Measurements from ENCODE around the gene ZNF117.
A peak's percentile ranks its signal among the peaks of the same experiment; 100 is the strongest.
"Not testable (repeated sequence)": the region's sequence is repeated elsewhere in the genome, so short reads cannot be mapped to it uniquely, and the experiment has no call there.

ZNF117 gene

GRCh38 chr7:64990936-64991335 lies at the start of gene ZNF117:
Gene ZNF117, minus strand, starts transcription at chr7:64991036.
- no peak for DNase-seq

GRCh38 chr7:65038767-65039166 lies 47.9 kb upstream of the ZNF117 start:
- DNase-seq = peak; percentile 31 to 32

DNA sequence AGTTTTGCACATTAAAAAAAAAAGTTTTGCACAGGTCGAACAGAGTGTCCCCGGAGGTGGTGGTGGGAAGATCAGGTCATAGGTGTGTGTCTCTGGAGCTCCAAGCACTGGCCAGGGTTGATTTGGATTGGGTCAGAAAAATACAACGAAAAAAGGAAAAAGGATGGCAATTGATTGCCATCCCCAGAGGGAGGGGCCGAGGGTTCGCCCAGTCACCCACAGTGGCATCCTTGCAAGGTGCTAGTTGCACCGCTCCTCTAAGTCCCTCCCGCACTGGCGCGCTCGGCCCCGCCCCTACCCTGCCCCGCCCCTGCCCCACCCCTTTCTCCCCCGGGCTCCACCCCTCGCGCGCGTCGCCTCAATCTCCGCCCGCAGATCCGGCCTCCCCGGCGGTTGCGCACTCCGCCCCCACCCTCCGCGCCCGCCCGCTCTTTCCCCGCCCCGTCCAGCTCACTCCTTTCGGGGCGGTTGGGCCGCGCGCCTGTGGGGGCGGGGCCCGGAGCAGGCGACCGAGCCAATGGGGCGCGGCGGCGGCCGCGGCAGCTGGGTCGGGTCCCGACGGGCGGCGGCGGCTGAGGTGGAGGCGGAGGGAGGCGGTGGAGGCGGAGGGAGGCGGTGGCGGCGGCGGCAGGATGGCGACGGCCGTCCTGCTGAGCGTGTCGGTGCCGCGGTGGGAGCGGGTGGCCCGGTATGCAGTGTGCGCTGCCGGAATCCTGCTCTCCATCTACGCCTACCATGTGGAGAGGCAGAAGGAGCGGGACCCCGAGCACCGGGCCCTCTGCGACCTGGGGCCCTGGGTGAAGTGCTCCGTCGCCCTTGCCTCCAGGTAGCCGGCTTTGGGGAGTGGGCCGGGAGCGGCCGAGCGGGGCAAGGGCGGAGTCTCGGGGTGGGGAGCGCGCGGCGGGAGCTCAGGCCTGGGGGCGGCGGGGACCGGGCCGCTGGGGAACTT lies 47.2 kb upstream of the ZNF117 start:
- peak; percentile 89 to 90 for DNase-seq

GRCh38 chr7:65036526-65036925 lies 45.7 kb upstream of the ZNF117 start:
- DNase-seq = not testable (repeated sequence)

GRCh38 chr7:65035469-65035868 lies 44.6 kb upstream of the ZNF117 start:
- DNase-seq = not testable (repeated sequence)

- not testable (repeated sequence) for DNase-seq
Observed at GRCh38 chr7:65034120-65034782, 43.4 kb upstream of the ZNF117 start.

DNA sequence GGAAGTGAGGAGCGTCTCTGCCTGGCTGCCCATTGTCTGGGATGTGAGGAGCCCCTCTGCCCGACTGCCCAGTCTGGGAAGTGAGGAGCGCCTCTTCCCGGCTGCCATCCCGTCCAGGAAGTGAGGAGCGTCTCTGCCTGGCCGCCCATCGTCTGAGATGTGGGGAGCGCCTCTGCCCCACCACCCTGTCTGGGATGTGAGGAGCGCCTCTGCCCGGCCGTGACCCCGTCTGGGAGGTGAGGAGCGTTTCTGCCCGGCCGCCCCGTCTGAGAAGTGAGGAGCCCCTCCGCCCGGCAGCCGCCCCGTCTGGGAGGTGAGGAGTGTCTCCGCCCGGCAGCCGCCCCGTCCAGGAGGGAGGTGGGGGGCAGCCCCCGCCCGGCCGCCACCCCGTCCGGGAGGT lies 42.6 kb upstream of the ZNF117 start:
- not testable (repeated sequence) for DNase-seq

DNA sequence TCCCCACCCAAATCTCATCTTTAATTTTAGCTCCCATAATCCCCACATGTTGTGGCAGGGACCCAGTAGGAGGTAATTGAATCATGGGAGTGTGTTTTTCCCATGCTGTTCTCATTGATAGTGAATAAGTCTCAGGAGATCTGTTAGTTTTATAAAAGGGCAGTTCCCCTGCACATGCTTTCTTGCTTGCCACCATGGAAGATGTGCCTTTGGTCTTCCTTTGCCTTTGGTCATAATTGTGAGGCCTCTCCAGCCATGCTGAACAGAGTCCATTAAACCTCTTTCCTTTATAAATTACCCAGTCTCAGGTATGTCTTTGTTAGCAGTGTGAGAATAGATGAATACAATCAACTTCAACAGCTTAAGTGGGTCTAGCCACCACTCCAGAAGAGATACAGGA lies 34.2 kb upstream of the ZNF117 start:
- DNase-seq = not testable (repeated sequence)

DNA sequence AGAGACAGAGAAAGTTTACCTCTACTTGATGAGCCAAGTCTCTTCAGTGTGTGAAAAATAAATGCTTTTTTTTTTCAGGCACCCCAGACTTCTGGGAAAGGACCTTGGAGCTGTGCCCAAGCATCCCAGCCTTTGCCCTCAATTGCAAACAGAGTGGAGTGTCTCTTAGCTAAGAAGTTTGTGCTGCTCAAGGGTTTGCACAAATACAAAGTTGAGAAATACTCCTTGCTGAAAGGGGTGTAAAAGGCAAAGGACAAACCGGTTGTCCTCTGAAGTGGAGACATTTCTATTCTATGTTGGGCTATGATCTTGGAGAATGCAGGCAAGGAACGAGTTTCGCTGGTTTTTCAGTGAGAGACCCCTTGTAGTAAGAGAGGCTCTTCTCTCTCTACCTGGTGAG lies 30.1 kb upstream of the ZNF117 start:
- DNase-seq = not testable (repeated sequence)

DNA sequence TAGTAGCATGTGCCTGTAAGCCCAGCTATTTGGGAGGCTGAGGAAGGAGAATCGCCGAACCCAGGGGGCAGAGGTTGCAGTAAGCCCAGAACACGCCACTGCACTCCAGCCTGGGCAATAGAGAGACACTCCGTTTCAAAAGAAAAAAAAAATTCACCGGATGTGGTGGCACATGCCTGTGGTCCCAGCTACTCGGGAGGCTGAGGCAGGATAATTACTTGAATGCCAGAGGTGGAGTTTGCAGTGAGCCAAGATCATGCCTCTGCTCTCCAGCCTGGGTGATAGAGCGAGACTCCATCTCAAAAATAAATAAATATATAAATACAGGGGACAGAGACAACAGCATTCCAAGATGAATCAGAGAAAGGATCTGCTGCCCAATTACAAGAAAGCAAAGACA lies 19.0 kb upstream of the ZNF117 start:
- DNase-seq = not testable (repeated sequence)

DNA sequence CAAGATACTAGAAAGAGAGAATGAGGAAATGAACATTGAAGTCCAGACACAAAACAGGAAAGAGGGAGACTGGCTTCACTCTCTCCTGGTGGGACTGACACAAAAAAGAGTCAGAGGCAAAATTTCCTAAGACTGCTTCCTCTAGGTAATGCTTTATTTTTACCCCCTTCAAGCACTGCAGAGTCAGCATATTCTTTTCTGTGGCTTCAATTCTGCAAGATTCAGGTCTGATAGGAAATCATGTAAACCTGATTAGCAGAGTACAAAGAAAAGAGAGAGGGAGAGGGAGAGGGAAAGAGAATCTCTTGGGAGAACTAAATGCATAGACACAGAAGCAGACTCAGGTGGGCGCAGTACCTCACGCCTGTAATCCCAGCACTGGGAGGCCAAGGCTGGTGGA lies 18.6 kb upstream of the ZNF117 start:
- DNase-seq = not testable (repeated sequence)

DNA sequence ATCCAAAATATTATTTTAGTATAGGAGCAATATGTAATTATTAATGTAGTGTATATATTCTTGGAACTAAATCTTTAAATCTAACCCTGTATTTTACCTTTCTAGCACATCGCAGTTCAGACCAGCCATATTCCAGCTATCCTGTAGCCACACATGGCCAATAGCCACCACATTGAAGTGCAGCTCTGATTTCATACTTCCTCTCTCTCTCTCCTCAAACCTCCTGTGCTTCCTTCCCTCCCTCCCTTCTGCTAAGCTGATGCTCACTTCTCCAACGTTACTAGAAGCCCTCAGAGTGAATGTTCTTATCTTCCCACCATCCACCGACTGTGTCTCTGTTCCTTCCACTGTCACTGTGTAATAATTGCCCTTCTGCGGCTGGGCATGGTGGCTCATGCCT lies 16.2 kb upstream of the ZNF117 start:
- DNase-seq = peak in 1 of 2 experiments; percentile 14

DNA sequence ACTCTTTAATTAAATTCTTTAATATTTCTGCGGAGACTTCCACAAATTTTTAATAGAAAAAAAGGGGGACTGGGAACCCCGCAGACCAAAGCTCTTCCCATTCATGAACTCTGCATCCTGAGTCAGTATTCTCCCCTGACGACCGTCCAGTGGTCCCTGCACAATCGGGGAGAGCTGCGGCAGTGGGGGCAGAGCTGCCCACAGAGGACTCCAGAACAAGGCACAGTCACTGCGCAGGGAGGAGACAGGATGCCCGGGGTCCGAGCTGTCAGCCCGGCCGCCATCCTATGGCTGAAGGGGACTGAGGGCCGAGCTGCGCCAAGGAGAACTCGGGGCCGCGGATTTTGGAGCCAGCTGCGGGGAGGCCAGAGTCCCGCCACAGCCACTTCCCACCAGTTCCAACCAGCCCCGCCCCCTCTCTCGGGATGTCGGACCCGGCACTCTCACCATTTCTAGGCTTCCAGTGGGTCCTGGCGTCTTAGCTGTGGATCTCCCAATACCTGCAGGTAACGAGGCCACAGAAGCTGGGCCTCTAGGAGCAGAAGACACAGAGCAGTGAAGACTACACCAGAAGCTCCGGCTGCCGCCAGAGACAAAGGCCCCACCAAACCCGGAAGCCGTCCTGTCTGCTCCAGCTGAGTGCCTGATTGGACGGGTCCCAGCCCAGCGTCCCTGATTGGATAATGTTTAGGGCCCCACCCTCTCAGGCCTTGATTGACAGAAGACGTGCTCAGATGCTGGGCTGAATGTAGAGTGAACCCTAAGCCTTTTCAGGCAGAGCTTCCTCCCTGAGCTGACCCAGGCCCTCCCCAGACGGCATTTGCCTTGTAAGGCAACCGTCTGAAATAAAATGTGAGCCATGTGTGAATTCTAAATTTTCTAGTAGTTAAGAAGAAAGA lies 15.5 kb upstream of the ZNF117 start, which contains the start of gene ERV3-1:
TSS of gene ERV3-1 (minus strand) at position 594 of the 899 bp plus-strand sequence. CDS start 13,661 bp downstream, outside the sequence.
- peak; percentile 87 to 93 for DNase-seq

- no peak for DNase-seq
Observed at GRCh38 chr7:65004575-65004974, 13.7 kb upstream of the ZNF117 start.

DNA sequence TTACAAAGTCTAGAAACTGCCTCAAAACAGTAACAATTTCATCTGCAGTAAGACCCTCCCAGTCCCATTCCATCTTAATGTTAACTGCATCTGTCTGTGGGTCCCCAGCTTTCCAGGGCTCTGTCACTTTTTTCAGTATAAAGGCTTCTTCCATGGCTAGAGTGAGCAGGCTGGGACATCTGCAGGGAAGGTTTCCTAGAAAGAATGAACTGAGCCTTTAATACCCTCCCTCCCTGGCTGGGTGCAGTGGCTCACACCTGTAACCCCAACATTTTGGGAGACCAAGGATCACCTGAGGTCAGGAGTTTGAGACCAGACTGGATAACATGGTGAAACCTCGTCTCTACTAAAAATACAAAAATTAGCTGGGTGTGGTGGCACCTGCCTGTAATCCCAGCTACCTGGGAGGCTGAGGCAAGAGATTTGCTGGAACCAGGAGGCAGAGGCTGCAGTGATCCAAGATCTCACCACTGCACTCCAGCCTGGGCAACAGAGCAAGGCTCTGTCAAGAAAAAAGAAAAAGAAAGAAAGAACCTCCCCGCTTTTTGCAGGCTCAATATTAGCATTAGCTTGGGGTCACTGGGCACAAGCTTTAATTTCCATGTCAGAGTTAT lies 12.2 kb upstream of the ZNF117 start:
- no peak for DNase-seq

- no peak for DNase-seq
Observed at GRCh38 chr7:65001291-65001814, 10.5 kb upstream of the ZNF117 start.

DNA sequence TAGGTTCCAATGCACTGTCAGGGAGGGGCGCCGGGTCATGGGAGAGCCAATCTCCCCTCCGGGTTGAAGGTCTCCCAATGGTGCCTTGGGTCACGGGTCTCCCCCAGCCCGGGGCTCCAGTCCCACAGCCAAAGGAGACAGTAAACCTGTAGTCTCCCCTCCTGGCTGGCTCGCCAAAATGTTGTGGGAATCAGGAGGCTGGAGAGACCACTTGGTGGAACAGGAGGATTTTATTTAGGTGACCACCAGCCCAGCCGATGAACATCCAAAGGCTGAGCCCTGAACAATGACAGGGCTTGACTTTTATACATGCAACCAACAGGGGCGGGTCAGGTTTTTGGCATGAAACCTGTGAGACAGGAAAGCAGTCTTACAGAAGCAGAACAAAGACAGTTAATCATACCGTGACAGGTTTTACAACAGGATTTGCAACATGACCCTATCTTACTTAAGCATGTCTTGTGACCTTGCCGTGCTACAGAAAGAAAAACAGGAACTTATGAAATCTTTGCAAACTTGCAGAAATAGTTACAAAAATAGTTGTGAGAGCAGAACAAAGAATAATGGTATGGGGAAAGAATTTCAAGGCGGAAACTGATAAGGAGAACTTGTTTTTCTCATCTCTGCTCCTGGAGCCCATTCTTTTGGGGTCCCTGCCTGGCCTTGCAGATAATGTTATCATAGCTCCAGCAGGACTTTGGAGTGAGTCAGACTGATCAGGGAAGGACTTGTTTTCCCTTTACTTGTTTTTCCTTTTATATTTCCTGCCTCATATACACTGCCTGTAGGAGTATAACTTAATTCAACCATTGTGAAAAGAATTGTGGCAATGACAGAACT lies 8.5 kb upstream of the ZNF117 start:
- no peak for DNase-seq

- DNase-seq = no peak
Observed at GRCh38 chr7:64998865-64999164, 8.0 kb upstream of the ZNF117 start.

GRCh38 chr7:64997927-64998391 lies 7.1 kb upstream of the ZNF117 start:
- DNase-seq = no peak

- DNase-seq = no peak
Observed at GRCh38 chr7:64997164-64997908, 6.5 kb upstream of the ZNF117 start.
